Upper lobe of left lung (tissue), 6 donors: ENCODE results near the gene LTO1. TPM values are rescaled to one million over a fixed set of nuclear protein-coding genes. Genes with fewer than 3 reads are reported as not detected.

Experiments used
- ATAC-seq, 2 donors: fragments of 200-7000 bp; cut with Tn5 transposase; one replicate each; pipeline ENCODE4 v1.9.1; 2022; ENCODE audit warnings: mild to moderate bottlenecking in 2 of 2, moderate library complexity in 2 of 2; ENCODE audit not compliant: low FRiP score in 2 of 2
- DNase-seq, 2 donors: peaks; one replicate each; pipeline ENCODE4 v3.0.0-alpha.2; 2019 to 2020
- H3K27ac ChIP-seq, 4 donors: fragments of 200-600 bp; sonication (generic); one replicate each; pipeline ENCODE4 v1.5.1; 2016 to 2019
- H3K27me3 ChIP-seq, 4 donors: fragments of 200-600 bp; sonication (generic); one replicate each; pipeline ENCODE4 v1.5.1; 2017 to 2019
- H3K36me3 ChIP-seq, 4 donors: fragments of 200-600 bp; sonication (generic); one replicate each; pipeline ENCODE4 v1.5.1; 2016 to 2019
- H3K4me1 ChIP-seq, 4 donors: fragments of 200-600 bp; sonication (generic); one replicate each; pipeline ENCODE4 v1.5.1; 2018 to 2019
- H3K4me3 ChIP-seq, 4 donors: fragments of 200-600 bp; sonication (generic); one replicate each; pipeline ENCODE4 v1.5.1; 2017 to 2019; ENCODE audit warnings: mild to moderate bottlenecking in 2 of 4, moderate library complexity in 1 of 4
- H3K9me3 ChIP-seq, 4 donors: fragments of 200-600 bp; sonication (generic); one replicate each; pipeline ENCODE4 v1.5.1; 2018 to 2019
- EP300 ChIP-seq, 4 donors: sonication (generic); formaldehyde crosslinking; IDR thresholded peaks; one replicate each; pipeline ENCODE4 v1.5.1; 2017; ENCODE audit warnings: antibody characterized with exemption in 4 of 4, control low read depth in 2 of 4
- POLR2A ChIP-seq, 4 donors: fragments of 450-650 bp; IDR thresholded peaks; one replicate each; pipeline ENCODE4 v1.5.1; 2016 to 2017; ENCODE audit warnings: antibody characterized with exemption in 4 of 4, mild to moderate bottlenecking in 2 of 4
- POLR2AphosphoS5 ChIP-seq, 2 donors: sonication (generic); formaldehyde crosslinking; IDR thresholded peaks; one replicate each; pipeline ENCODE4 v1.5.1; 2017; ENCODE audit warnings: antibody characterized with exemption in 2 of 2
- WGBS, 2 donors: methylation state at CpG; one replicate each; pipeline ENCODE4 v1.1.5; 2017 to 2018; 5-methylcytosine and 5-hydroxymethylcytosine counted together
- total RNA-seq, 6 donors: library from RNA; depleted of rRNA in 4 of 6; stranded (reverse); fragments of >200 nt in 4 of 6; gene quantifications; one replicate each; pipeline versions ENCODE4 v1.1.0 to v1.2.1, GENCODE V29; 2016 to 2021
- TF ChIP-seq, protein P1 (sequence below), 6 experiments: fragments of 450-650 bp in 4 of 6; fragments of 200-600 bp in 2 of 6; sonication (generic) in 2 of 6; IDR thresholded peaks; one replicate each; pipeline ENCODE4 v1.5.1; 2016 to 2019; ENCODE audit warnings: antibody characterized with exemption in 6 of 6
- donor health status: DM: no; HTN: no; CAD: no; lungs with moderate emphysema.
- donor health status: DM: no; HTN: yes; CAD: no; lungs with severe emphysema.

The LTO1 gene
- total RNA-seq, 6 donors from 2014 or later, result 18.5 to 68.1 (median 28.3) TPM

DNA sequence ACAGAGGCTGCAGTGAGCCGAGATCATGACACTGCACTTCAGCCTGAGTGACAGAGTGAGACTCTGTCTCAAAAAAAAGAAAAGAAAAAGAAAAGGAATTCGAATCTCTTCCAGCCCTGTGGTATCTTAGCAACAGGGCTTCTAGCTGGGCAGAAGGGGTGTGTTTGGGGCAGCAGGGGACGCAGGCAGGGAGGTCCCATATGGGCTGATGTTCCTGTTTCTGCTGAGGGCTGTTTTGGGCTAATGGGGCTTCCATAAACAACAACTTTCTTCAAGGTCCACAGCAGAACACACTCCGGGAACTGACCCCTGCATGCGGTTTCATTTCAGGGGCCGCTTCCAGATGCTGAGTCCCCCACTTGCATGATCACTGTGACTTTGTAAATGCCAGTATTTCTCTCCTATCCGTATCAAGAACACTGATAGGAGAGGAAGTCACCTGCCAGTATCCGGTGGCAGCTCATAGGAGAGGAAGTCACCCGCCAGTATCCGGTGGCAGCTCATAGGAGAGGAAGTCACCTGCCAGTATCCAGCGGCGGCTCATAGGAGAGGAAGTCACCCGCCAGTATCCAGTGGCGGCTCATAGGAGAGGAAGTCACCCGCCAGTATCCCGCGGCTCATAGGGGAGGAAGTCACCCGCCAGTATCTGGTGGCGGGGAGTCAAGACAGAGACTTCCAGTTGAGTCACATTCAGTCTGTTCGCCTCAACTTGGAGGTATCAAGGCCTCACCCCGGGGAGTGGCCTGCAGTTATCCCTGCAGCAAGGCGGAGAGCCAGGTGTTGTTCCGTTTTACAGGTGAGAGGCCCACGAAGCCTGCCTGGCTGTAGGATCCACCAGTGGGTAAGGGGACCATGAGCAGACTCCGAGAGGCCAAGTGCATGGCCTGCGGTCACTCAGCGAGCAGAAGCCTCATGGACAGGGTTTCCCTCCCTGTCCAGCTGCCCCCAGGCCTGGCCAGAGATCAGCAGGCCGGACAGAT is 37.0 kb upstream of the LTO1 start:
- 57 to 69% methylated on average over 25 to 28 of the region's 28 CpGs for WGBS, 2 donors
- H3K27me3 ChIP-seq, result no peaks in the 10 kb centered on the region

DNA sequence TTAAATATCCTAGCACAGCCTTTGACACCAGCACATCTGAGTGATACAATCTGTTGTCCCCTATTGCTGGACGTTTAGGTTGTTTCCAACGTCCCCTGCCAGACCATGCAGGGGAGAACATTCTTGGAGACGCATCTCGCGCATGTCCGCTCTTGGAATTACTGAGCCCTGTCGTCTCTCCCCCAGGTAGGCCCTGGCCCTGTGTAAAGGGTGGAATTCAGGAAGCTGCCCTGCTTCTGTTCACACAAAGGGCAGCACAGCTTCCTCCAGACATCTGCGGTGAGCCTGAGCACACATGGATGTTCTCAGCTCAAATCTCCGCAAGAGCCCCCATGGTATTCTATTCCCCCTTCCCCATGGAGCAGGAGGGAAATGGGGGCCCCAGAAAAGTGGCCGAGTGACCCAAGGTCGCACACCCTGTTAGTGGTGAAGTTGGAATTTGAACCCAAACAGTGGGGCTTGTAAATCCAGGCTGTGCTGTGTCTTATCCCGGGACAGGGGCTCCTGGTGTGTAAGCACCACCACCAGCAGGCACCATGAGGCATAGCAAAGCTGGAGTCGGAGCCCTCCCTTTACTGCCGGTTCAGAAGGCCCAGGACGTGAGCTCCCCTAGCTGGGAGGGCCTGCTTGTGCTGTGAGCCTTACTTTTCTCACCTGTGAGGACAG is 33.7 kb upstream of the LTO1 start:
- DNase-seq, result no peak
- 55 to 68% methylated on average over 13 to 14 of the region's 15 CpGs for WGBS, 2 donors
- TF ChIP-seq POLR2A (IDR thresholded peaks at IDR 0.05), result no peak
- TF ChIP-seq, protein P1, sequence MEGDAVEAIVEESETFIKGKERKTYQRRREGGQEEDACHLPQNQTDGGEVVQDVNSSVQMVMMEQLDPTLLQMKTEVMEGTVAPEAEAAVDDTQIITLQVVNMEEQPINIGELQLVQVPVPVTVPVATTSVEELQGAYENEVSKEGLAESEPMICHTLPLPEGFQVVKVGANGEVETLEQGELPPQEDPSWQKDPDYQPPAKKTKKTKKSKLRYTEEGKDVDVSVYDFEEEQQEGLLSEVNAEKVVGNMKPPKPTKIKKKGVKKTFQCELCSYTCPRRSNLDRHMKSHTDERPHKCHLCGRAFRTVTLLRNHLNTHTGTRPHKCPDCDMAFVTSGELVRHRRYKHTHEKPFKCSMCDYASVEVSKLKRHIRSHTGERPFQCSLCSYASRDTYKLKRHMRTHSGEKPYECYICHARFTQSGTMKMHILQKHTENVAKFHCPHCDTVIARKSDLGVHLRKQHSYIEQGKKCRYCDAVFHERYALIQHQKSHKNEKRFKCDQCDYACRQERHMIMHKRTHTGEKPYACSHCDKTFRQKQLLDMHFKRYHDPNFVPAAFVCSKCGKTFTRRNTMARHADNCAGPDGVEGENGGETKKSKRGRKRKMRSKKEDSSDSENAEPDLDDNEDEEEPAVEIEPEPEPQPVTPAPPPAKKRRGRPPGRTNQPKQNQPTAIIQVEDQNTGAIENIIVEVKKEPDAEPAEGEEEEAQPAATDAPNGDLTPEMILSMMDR (IDR thresholded peaks at IDR 0.05), result no peak
- TF ChIP-seq POLR2AphosphoS5 (IDR thresholded peaks at IDR 0.05), result no peak
- TF ChIP-seq EP300 (IDR thresholded peaks at IDR 0.05), result no peak
- Histone ChIP-seq H3K4me3 (no peak overlapping the region), H3K27me3 (peaks cover 0 to 24% (median 13%) of the 10 kb centered on the region in 4 donors), H3K9me3 (no peaks in the 10 kb centered on the region), H3K4me1 (peaks cover 6 to 15% (median 13%) of the 10 kb centered on the region in 4 donors), H3K36me3 (no peaks in the 10 kb centered on the region), H3K27ac (no peak overlapping the region)
- no peak for ATAC-seq

More for the DNA sequence above, 37.0 kb upstream of the LTO1 start:
- H3K27ac ChIP-seq, result no peak overlapping the region
- H3K36me3 ChIP-seq, result no peaks in the 10 kb centered on the region
- H3K4me1 ChIP-seq, result no peaks in the 10 kb centered on the region
- DNase-seq, result no peak
- ATAC-seq, result no peak
- TF ChIP-seq POLR2A (IDR thresholded peaks at IDR 0.05) (no peak), EP300 (IDR thresholded peaks at IDR 0.05) (no peak), POLR2AphosphoS5 (IDR thresholded peaks at IDR 0.05) (no peak)
- TF ChIP-seq, protein P1 (IDR thresholded peaks at IDR 0.05), result no peak
- no peak overlapping the region for H3K4me3 ChIP-seq
- no peaks in the 10 kb centered on the region for H3K9me3 ChIP-seq

DNA sequence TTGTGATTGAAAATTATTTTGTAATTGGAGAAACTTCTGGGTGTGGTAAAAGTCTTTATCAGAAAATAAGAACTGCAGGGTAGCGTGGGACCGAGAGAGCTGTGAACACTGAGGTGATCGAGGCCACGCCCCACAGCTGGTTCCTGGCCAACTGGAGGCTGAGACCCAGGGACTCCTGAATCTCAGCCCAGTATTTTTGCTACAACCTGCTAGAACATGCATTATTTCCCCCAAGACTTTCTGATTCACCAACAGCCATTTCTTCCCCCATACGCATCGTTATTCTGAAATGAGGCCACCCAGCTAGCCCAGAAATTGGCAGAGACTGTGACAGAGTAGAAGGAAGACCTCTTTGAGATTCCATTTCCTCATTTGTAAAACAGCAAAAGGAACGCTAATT is 32.0 kb upstream of the LTO1 start:
- TF ChIP-seq EP300 (IDR thresholded peaks at IDR 0.05) (no peak), POLR2A (IDR thresholded peaks at IDR 0.05) (no peak), POLR2AphosphoS5 (IDR thresholded peaks at IDR 0.05) (no peak)
- TF ChIP-seq, protein P1 (IDR thresholded peaks at IDR 0.05), result no peak
- Histone ChIP-seq H3K36me3 (no peaks in the 10 kb centered on the region), H3K9me3 (no peaks in the 10 kb centered on the region), H3K27ac (no peak overlapping the region), H3K27me3 (peaks cover 0 to 41% (median 26%) of the 10 kb centered on the region in 4 donors), H3K4me3 (no peak overlapping the region), H3K4me1 (peaks cover 6 to 31% (median 19%) of the 10 kb centered on the region in 4 donors)
- WGBS, 2 donors, result 35 to 36% methylated on average over 7 of the region's 7 CpGs
- ATAC-seq (no peak), DNase-seq (no peak)

DNA sequence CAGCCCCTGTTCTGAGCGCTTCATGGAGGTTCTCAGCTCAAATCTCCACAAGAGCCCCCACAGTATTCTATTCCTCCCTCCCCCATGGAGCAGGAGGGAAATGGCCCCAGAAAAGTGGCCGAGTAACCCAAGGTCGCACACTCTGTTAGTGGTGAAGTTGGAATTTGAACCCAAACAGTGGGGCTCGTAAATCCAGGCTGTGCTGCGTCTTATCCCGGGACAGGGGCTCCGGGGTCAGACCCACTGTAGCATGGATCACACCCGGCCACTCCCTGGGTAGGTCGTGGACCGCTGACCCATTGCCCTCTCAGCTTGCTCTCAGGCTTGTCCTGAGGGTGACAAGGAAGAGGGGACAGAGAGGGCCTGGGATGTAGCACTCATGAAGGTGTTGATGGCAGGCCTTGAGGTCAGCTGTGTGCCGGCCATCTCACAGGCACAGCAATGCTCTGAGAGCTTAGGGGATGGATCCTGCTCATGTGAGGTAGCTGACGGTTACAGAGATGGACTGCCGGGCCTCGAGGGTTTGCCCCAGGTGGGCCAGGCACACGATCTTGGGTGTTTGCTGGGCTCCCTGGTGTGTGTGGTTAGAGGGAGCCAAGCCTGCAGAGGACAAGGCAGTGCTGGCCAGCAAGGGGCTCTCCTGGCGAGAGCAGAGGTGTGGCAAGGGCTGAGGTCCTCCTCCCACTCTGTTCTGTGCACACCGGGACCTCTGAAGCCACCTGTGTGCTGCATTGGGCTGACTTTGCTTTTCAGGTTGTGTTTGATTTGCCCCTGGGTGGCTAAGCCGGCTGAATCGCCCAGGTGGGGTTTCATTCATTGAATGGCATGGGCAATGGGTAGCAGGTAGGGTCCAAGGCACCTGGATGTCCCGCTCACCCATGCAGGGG is 31.0 kb upstream of the LTO1 start:
- peak in 1 of 2 donors; percentile 15 for ATAC-seq
- H3K36me3 ChIP-seq, result no peaks in the 10 kb centered on the region
- peak in 1 of 2 donors; percentile 37 for DNase-seq
- TF ChIP-seq POLR2AphosphoS5 (IDR thresholded peaks at IDR 0.05) (no peak), POLR2A (IDR thresholded peaks at IDR 0.05) (no peak)
- H3K4me1 ChIP-seq, result peaks cover 6 to 37% (median 19%) of the 10 kb centered on the region in 4 donors
- no peak overlapping the region for H3K27ac ChIP-seq
- H3K27me3 ChIP-seq, result peaks cover 0 to 46% (median 27%) of the 10 kb centered on the region in 4 donors
- H3K9me3 ChIP-seq, result no peaks in the 10 kb centered on the region
- H3K4me3 ChIP-seq, result no peak overlapping the region
- whole genome bisulfite sequencing, 2 donors, result 43 to 45% methylated on average over 14 to 20 of the region's 20 CpGs
